ENCODE measurements around the gene PPT1.

The PPT1 gene

DNA sequence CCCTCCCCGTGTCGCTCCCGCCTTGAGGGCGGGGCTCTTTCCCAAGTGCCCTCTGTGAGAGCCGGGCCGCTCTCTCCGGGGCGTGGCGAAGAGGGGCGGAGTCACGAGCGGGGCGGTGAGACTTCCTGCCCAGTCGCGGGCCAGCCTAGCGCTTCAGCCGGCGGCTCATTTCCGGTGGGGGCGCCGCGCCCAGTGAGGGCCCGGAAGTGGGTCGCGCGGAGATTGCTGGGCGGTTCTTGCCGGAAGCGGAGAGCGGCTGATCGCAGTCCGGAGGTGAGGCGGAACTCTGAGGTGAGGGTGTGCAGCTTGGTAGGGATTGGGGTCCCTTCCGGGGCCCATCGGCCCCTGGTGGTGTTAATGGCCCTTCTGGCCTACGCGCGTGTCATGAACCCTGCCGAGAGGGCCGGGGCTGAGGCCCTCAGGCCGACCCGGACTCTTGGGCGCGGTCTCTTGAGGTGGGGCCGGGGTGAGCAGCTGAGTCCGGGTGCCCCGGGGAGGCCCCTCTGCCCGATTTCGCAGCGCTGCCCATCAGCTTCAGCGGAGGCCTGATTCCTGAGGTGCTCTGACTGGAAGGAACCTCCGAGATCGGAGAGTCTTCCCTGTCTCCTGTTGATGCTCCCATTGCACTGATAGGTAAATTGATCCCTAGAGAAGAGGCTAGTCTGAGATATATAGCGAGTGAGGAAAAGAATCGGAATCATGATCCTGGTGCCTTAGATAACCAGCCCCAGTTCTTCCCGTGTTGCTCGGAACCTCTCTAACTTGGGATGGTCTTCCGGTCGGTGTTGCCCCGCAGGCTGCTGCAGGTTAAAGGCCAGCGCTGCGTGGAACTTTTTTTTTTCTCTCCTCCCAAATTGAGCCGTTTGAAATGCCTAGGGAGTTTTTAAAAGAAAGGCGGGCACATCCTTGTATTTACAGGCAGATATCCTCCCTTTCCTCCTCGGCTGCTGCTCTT is 56.3 kb downstream of the PPT1 start, which contains the start of gene CAP1 (continued):
- TF ChIP-seq ZNF138 (tag by site-specific recombination; IDR thresholded peaks at IDR 0.05; ENCODE audit: borderline replicate concordance) = no peak
- TF ChIP-seq, protein P1, sequence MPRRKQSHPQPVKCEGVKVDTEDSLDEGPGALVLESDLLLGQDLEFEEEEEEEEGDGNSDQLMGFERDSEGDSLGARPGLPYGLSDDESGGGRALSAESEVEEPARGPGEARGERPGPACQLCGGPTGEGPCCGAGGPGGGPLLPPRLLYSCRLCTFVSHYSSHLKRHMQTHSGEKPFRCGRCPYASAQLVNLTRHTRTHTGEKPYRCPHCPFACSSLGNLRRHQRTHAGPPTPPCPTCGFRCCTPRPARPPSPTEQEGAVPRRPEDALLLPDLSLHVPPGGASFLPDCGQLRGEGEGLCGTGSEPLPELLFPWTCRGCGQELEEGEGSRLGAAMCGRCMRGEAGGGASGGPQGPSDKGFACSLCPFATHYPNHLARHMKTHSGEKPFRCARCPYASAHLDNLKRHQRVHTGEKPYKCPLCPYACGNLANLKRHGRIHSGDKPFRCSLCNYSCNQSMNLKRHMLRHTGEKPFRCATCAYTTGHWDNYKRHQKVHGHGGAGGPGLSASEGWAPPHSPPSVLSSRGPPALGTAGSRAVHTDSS (tag by site-specific recombination; IDR thresholded peaks at IDR 0.05) = no peak
- no peak for TF ChIP-seq ZNF660 (tag by site-specific recombination; IDR thresholded peaks at IDR 0.05)
- peak; percentile 55; the same call in 1 of the 2 replicates for TF ChIP-seq ZNF600 (tag by site-specific recombination; IDR thresholded peaks at IDR 0.05)
- peak; percentile 11; the same call in 1 of the 2 replicates for TF ChIP-seq ZNF677 (tag by site-specific recombination; IDR thresholded peaks at IDR 0.05)
- no peak for TF ChIP-seq ZNF362 (tag by site-specific recombination; IDR thresholded peaks at IDR 0.05)
- TF ChIP-seq ZNF768 (tag by site-specific recombination; IDR thresholded peaks at IDR 0.05) = peak; percentile 96
- TF ChIP-seq ZNF132 (tag by site-specific recombination; IDR thresholded peaks at IDR 0.05; ENCODE audit: borderline replicate concordance) = no peak
- no peak for TF ChIP-seq ZNF248 (tag by site-specific recombination; IDR thresholded peaks at IDR 0.05)
- 0 out of 2 replicates have a peak, but pooled peaks have one; percentile 54 for TF ChIP-seq ZSCAN5A (tag by site-specific recombination; IDR thresholded peaks at IDR 0.05)
- TF ChIP-seq ZNF146 (tag by site-specific recombination; IDR thresholded peaks at IDR 0.05) = no peak
- TF ChIP-seq, protein P2, sequence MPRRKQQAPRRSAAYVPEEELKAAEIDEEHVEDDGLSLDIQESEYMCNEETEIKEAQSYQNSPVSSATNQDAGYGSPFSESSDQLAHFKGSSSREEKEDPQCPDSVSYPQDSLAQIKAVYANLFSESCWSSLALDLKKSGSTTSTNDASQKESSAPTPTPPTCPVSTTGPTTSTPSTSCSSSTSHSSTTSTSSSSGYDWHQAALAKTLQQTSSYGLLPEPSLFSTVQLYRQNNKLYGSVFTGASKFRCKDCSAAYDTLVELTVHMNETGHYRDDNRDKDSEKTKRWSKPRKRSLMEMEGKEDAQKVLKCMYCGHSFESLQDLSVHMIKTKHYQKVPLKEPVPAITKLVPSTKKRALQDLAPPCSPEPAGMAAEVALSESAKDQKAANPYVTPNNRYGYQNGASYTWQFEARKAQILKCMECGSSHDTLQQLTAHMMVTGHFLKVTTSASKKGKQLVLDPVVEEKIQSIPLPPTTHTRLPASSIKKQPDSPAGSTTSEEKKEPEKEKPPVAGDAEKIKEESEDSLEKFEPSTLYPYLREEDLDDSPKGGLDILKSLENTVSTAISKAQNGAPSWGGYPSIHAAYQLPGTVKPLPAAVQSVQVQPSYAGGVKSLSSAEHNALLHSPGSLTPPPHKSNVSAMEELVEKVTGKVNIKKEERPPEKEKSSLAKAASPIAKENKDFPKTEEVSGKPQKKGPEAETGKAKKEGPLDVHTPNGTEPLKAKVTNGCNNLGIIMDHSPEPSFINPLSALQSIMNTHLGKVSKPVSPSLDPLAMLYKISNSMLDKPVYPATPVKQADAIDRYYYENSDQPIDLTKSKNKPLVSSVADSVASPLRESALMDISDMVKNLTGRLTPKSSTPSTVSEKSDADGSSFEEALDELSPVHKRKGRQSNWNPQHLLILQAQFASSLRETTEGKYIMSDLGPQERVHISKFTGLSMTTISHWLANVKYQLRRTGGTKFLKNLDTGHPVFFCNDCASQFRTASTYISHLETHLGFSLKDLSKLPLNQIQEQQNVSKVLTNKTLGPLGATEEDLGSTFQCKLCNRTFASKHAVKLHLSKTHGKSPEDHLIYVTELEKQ (tag by site-specific recombination; IDR thresholded peaks at IDR 0.05; ENCODE audit: borderline replicate concordance) = no peak
- no peak for TF ChIP-seq GLIS1 (tag by site-specific recombination; IDR thresholded peaks at IDR 0.05)
- no peak for TF ChIP-seq ZSCAN16 (tag by site-specific recombination; IDR thresholded peaks at IDR 0.05)
- TF ChIP-seq KLF16 (tag by site-specific recombination; IDR thresholded peaks at IDR 0.05) = peak; percentile 55; the same call in 1 of the 2 replicates
- TF ChIP-seq ZNF658 (tag by site-specific recombination; IDR thresholded peaks at IDR 0.05) = no peak
- no peak for TF ChIP-seq ATF2 (tag by site-specific recombination; IDR thresholded peaks at IDR 0.05; ENCODE audit: low read depth)
- TF ChIP-seq OSR2 (tag by site-specific recombination; IDR thresholded peaks at IDR 0.05) = no peak
- no peak; the same call in 1 of the 2 replicates for TF ChIP-seq ZNF629 (tag by site-specific recombination; IDR thresholded peaks at IDR 0.05)
- peak; percentile 23; the same call in 1 of the 2 replicates for TF ChIP-seq ZNF843 (tag by site-specific recombination; IDR thresholded peaks at IDR 0.05)
- TF ChIP-seq, protein P3, sequence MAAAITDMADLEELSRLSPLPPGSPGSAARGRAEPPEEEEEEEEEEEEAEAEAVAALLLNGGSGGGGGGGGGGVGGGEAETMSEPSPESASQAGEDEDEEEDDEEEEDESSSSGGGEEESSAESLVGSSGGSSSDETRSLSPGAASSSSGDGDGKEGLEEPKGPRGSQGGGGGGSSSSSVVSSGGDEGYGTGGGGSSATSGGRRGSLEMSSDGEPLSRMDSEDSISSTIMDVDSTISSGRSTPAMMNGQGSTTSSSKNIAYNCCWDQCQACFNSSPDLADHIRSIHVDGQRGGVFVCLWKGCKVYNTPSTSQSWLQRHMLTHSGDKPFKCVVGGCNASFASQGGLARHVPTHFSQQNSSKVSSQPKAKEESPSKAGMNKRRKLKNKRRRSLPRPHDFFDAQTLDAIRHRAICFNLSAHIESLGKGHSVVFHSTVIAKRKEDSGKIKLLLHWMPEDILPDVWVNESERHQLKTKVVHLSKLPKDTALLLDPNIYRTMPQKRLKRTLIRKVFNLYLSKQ (tag by site-specific recombination; IDR thresholded peaks at IDR 0.05; ENCODE audit: borderline replicate concordance) = no peak
- TF ChIP-seq ZNF830 (tag by site-specific recombination; IDR thresholded peaks at IDR 0.05; ENCODE audit: low read depth) = no peak
- peak; percentile 63; the same call in 1 of the 2 replicates for TF ChIP-seq ZNF692 (tag by site-specific recombination; IDR thresholded peaks at IDR 0.05)
- TF ChIP-seq, protein P4, sequence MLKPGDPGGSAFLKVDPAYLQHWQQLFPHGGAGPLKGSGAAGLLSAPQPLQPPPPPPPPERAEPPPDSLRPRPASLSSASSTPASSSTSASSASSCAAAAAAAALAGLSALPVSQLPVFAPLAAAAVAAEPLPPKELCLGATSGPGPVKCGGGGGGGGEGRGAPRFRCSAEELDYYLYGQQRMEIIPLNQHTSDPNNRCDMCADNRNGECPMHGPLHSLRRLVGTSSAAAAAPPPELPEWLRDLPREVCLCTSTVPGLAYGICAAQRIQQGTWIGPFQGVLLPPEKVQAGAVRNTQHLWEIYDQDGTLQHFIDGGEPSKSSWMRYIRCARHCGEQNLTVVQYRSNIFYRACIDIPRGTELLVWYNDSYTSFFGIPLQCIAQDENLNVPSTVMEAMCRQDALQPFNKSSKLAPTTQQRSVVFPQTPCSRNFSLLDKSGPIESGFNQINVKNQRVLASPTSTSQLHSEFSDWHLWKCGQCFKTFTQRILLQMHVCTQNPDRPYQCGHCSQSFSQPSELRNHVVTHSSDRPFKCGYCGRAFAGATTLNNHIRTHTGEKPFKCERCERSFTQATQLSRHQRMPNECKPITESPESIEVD (tag by site-specific recombination; IDR thresholded peaks at IDR 0.05) = no peak
